ENCODE results near the gene RYR3.

DNA sequence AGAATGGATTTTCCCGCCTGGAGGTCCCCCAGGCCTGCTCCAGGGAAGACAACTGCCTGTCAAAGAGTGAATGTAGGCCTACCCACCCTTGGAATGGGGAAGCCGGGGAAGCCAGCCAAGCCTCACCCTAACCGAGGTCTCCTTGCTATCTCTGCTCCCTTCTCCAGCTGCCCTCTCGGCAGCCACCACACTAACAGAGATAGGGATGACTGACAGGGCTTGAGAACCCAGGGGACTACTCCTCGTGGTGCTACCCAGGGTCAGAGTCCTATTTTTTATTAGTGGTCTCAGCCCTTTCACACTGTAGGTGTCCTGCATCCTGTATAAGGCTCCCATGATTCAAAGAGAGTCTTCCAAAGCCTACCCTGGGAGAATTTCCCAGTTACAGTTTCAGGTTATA is 496.9 kb downstream of the RYR3 start:
- TF ChIP-seq POLR2A (IDR thresholded peaks at IDR 0.05; ENCODE audit: low read length) (no peak), GATA1 (IDR thresholded peaks at IDR 0.05; ENCODE audit: low read depth, low read length) (no peak)
